HepG2 (cell line): ENCODE results near the gene ZFPL1. TPM values are rescaled to one million over a fixed set of nuclear protein-coding genes. Genes with fewer than 3 reads are reported as not detected.

ENCODE experiments used
- ATAC-seq: fragments of 200-7000 bp; cut with Tn5 transposase; 3 replicates; pipeline ENCODE4 v1.9.1; 2020; ENCODE audit warnings: mild to moderate bottlenecking, moderate library complexity
- BruUV-seq: library from RNA; stranded (reverse); fragments of 400-500 nt; replicated peaks from 2 replicates; lab custom pipeline; 2021; lab: Mats Ljungman, UMichigan
- CTCF ChIA-PET: fragments of 300-600 bp; formaldehyde crosslinking; extraction: SDS; loops from one replicate; lab custom pipeline; 2021; ENCODE audit warnings: low total read pairs, inconsistent platforms, low intra/inter-chr PET ratio; lab: Yijun Ruan, JAX
- POLR2A ChIA-PET: fragments of 350-600 bp; sonication (Branson Sonifier 250); formaldehyde crosslinking; loops from one replicate; lab custom pipeline; 2020; ENCODE audit warnings: antibody characterized with exemption, inconsistent platforms; lab: Yijun Ruan, JAX
- DNase-seq: peaks from one replicate; pipeline ENCODE4 v3.0.0-alpha.2; 2015; ENCODE audit warnings: low spot score
- FAIRE-seq: peaks from 3 replicates; lab custom pipeline; 2011; peaks lifted over from hg19 to GRCh38; lab: Jason Lieb, UNC
- H2AFZ ChIP-seq: one replicate; pipeline ENCODE4 v1.6.1; 2011; ENCODE audit warnings: low read length, inconsistent platforms
- H3K27ac ChIP-seq: fragments of 300-600 bp; 3 replicates; pipeline ENCODE4 v1.8.0; 2011; ENCODE audit warnings: mixed run types, mild to moderate bottlenecking, mixed read lengths, low read length, inconsistent platforms; ENCODE audit not compliant: insufficient read depth; ENCODE audit errors: extremely low read length
- H3K27me3 ChIP-seq, 2 experiments: fragments of 200-600 bp in 1 of 2; 2 replicates in 1 of 2; 3 replicates in 1 of 2; pipeline versions ENCODE4 v1.6.0 to v1.8.0; 2011; ENCODE audit warnings: low read length in 2 of 2, mild to moderate bottlenecking in 2 of 2, moderate library complexity in 2 of 2, inconsistent platforms in 1 of 2; ENCODE audit not compliant: insufficient read depth in 2 of 2, control insufficient read depth in 1 of 2
- H3K36me3 ChIP-seq, 2 experiments: fragments of 200-600 bp in 1 of 2; replicated peaks in 1 of 2; 2 replicates in 1 of 2; 3 replicates in 1 of 2; pipeline versions ENCODE4 v1.5.1 to v1.8.0; 2011; ENCODE audit warnings: low read length in 2 of 2, inconsistent platforms in 1 of 2; ENCODE audit not compliant: insufficient read depth in 2 of 2, control insufficient read depth in 1 of 2
- H3K4me1 ChIP-seq: 2 replicates; pipeline ENCODE4 v1.5.1; 2012; ENCODE audit warnings: low read length, inconsistent platforms; ENCODE audit not compliant: insufficient read depth
- H3K4me2 ChIP-seq: 2 replicates; pipeline ENCODE4 v1.6.0; 2011; ENCODE audit warnings: low read depth, low read length, inconsistent platforms
- H3K4me3 ChIP-seq, 3 experiments: fragments of 200-600 bp in 1 of 3; sonication (generic), shearing (Covaris generic) in 1 of 3; replicated peaks in 1 of 3; 2 replicates each; pipeline ENCODE4 v1.5.1; 2011 to 2016; ENCODE audit warnings: low read length in 3 of 3, inconsistent platforms in 2 of 3, low read depth in 2 of 3, mild to moderate bottlenecking in 2 of 3, control low read depth in 1 of 3, mixed read lengths in 1 of 3; ENCODE audit not compliant: insufficient read depth in 1 of 3
- H3K79me2 ChIP-seq: one replicate; pipeline ENCODE4 v1.6.1; 2011; ENCODE audit warnings: low read length, inconsistent platforms; ENCODE audit not compliant: insufficient read depth
- H3K9ac ChIP-seq: 2 replicates; pipeline ENCODE4 v1.6.0; 2011; ENCODE audit warnings: mild to moderate bottlenecking, low read depth, low read length, inconsistent platforms; ENCODE audit not compliant: insufficient read depth
- H3K9me3 ChIP-seq: 2 replicates; pipeline ENCODE4 v1.5.1; 2012; ENCODE audit warnings: mild to moderate bottlenecking, low read length
- H4K20me1 ChIP-seq: 2 replicates; pipeline ENCODE4 v1.6.0; 2011; ENCODE audit warnings: inconsistent platforms, mild to moderate bottlenecking, low read length, moderate library complexity; ENCODE audit not compliant: insufficient read depth
- ARNT2 ChIP-seq: sonication (generic); formaldehyde crosslinking; IDR thresholded peaks from 2 replicates; pipeline ENCODE4 v1.8.0; 2022; ENCODE audit warnings: mild to moderate bottlenecking, low read depth, missing genetic modification reagents, moderate library complexity
- CBFB ChIP-seq: sonication (generic); formaldehyde crosslinking; IDR thresholded peaks from 2 replicates; pipeline ENCODE4 v1.4.0; 2020; ENCODE audit warnings: missing genetic modification reagents
- CREB3 ChIP-seq: sonication (generic); formaldehyde crosslinking; IDR thresholded peaks from 2 replicates; pipeline ENCODE4 v1.5.0; 2020; ENCODE audit warnings: missing genetic modification reagents
- MIXL1 ChIP-seq: IDR thresholded peaks from 2 replicates; pipeline ENCODE4 v1.6.1; 2016
- NBN ChIP-seq: fragments of 450-650 bp; conservative IDR thresholded peaks from 2 replicates; pipeline ENCODE4 v1.6.1; 2017
- POGZ ChIP-seq: sonication (generic); formaldehyde crosslinking; IDR thresholded peaks from 2 replicates; pipeline ENCODE4 v1.4.0; 2020; ENCODE audit warnings: mild to moderate bottlenecking, missing genetic modification reagents
- PRDM15 ChIP-seq: sonication (generic); formaldehyde crosslinking; IDR thresholded peaks from 2 replicates; pipeline ENCODE4 v1.4.0; 2020; ENCODE audit warnings: missing genetic modification reagents
- TSC22D2 ChIP-seq: sonication (generic); formaldehyde crosslinking; IDR thresholded peaks from 2 replicates; pipeline ENCODE4 v1.5.1; 2020; ENCODE audit warnings: missing genetic modification reagents, mild to moderate bottlenecking, borderline replicate concordance
- ZFAT ChIP-seq: sonication (generic); formaldehyde crosslinking; conservative IDR thresholded peaks from 2 replicates; pipeline ENCODE4 v1.8.1; 2023; ENCODE audit warnings: missing genetic modification reagents, inconsistent platforms
- ZFP36L1 ChIP-seq: sonication (generic); formaldehyde crosslinking; IDR thresholded peaks from 2 replicates; pipeline ENCODE4 v1.8.0; 2022; ENCODE audit warnings: mild to moderate bottlenecking, missing genetic modification reagents, moderate library complexity
- ZNF350 ChIP-seq: sonication (generic); formaldehyde crosslinking; IDR thresholded peaks from 2 replicates; pipeline ENCODE4 v1.4.0; 2020; ENCODE audit warnings: mild to moderate bottlenecking, low read depth, missing genetic modification reagents, borderline replicate concordance
- ZNF670 ChIP-seq: sonication (generic); formaldehyde crosslinking; IDR thresholded peaks from 2 replicates; pipeline ENCODE4 v1.8.0; 2022; ENCODE audit warnings: mild to moderate bottlenecking, missing genetic modification reagents, borderline replicate concordance
- ZSCAN29 ChIP-seq: sonication (generic); formaldehyde crosslinking; conservative IDR thresholded peaks from 2 replicates; pipeline ENCODE4 v1.4.0; 2020; ENCODE audit warnings: mild to moderate bottlenecking, missing genetic modification reagents
- WGBS: methylation state at CpG from one replicate; pipeline ENCODE4 v1.1.6; 2017; ENCODE audit warnings: low lambda C conversion rate; 5-methylcytosine and 5-hydroxymethylcytosine counted together
- in situ Hi-C: cut with HindIII; loops from 2 replicates; pipeline ENCODE4 v1.10.0; 2017; ENCODE audit warnings: low pct_unique_long_range_greater_than_20kb; ENCODE audit not compliant: extremely low pct_ligation_motif_present
- intact Hi-C: fragments of 100-400 bp; cut with micrococcal nuclease; formaldehyde crosslinking; loops from one replicate; pipeline ENCODE4 v1.10.0; 2022; ENCODE audit not compliant: unreplicated experiment
- polyA plus RNA-seq, 8 experiments: library from polyadenylated mRNA; depleted of rRNA in 3 of 8; stranded (reverse) in 7 of 8; unstranded in 1 of 8; fragments of >200 nt; fragmentation: Illumina TruSeq in 4 of 8; extraction: Trizol in 4 of 8; gene quantifications; 2 replicates each; pipeline versions ENCODE4 v1.2.1 to v1.2.3, GENCODE V29; 2011 to 2016; ENCODE audit warnings: low read depth in 4 of 8, missing spikeins in 1 of 8, mixed read lengths in 1 of 8; ENCODE audit not compliant: insufficient read depth in 1 of 8
- total RNA-seq, 5 experiments: library from RNA; depleted of rRNA; stranded (reverse); fragments of >200 nt; fragmentation: Illumina TruSeq; extraction: Trizol; gene quantifications; 2 replicates each; pipeline ENCODE4 v1.2.3, GENCODE V29; 2016; ENCODE audit warnings: low read depth in 1 of 5

ZFPL1 gene
- total and polyA plus RNA-seq, 2 of the 13 experiments (the other 11 are each of a cell fraction or from before 2014, with no cell fraction given) = 32.2 to 56.0 TPM

DNA sequence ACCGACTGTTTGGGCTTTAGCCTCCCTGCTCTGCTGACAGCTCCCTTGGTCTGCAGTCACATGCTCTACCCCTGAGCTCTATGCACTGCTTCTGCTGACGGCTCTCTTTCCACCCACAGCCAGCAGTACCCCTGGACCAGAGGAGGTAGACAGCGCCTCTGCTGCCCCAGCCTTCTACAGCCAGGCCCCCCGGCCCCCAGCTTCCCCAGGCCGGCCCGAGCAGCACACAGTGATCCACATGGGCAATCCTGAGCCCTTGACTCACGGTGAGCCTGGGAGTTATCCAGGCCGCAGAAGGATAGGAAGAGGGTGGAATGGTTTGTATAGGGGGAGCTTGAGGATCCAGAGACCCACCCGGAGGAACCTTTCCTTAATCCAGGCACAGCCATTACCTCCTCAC, 2.8 kb downstream of the ZFPL1 start:
- WGBS = 95% methylated on average over 9 of the region's 9 CpGs
- TF ChIP-seq TSC22D2 (CRISPR knock-in tag) = no peak
- TF ChIP-seq ZNF670 = no peak
- TF ChIP-seq CBFB (CRISPR knock-in tag) = no peak
- no peak for TF ChIP-seq ZNF350 (CRISPR knock-in tag)
- TF ChIP-seq ZFAT = no peak
- TF ChIP-seq MIXL1 (CRISPR knock-in tag) = no peak
- no peak for TF ChIP-seq ARNT2 (CRISPR knock-in tag)
- TF ChIP-seq ZSCAN29 (CRISPR knock-in tag) = no peak
- no peak for TF ChIP-seq ZFP36L1
- no peak for TF ChIP-seq NBN
- no peak for TF ChIP-seq CREB3 (CRISPR knock-in tag)
- no peak for TF ChIP-seq POGZ (CRISPR knock-in tag)
- no peak for TF ChIP-seq PRDM15
- in situ Hi-C loops (no loop called here), intact Hi-C loops (no loop called here)
- no peak for DNase-seq
- H4K20me1 ChIP-seq = no peaks in the 10 kb centered on the region
- no peak for FAIRE-seq
- ATAC-seq = no peak
- H3K79me2 ChIP-seq = peaks cover 28% of the 10 kb centered on the region
- H3K27ac ChIP-seq = no peak overlapping the region
- no peak overlapping the region for H3K4me3 ChIP-seq
- H3K4me1 ChIP-seq = peaks cover 29% of the 10 kb centered on the region
- H3K27me3 ChIP-seq = no peaks in the 10 kb centered on the region; a peak in 1 of 5 replicates
- no TSS peak for BruUV-seq
- CTCF ChIA-PET = no interaction called here
- peaks cover 13 to 18% of the 10 kb centered on the region in 2 experiments; a peak in 3 of 5 replicates for H3K36me3 ChIP-seq
- POLR2A ChIA-PET = no interaction called here
- H2AFZ ChIP-seq = no peak overlapping the region
- no peak overlapping the region for H3K4me2 ChIP-seq
- H3K9me3 ChIP-seq = no peaks in the 10 kb centered on the region
- H3K9ac ChIP-seq = no peak overlapping the region
